HG02852 (cell line): Measurements from ENCODE around the gene ZNF169.
"Not testable (repeated sequence)": the region's sequence is repeated elsewhere in the genome, so short reads cannot be mapped to it uniquely, and the experiment has no call there.

ENCODE experiments used
- ATAC-seq: cut with Tn5 transposase; IDR thresholded peaks from one replicate; pipeline ENCODE4 v1.9.1; 2021; ENCODE audit warnings: mild to moderate bottlenecking, moderate library complexity; ENCODE audit not compliant: unreplicated experiment

Gene ZNF169

GRCh38 chr9:94259077-94259862, at the start of gene ZNF169:
Gene ZNF169 (plus strand): TSS chr9:94259298. CDS start chr9:94278813, 19,515 bp downstream.
- peak; percentile 100 for ATAC-seq

GRCh38 chr9:94210616-94211603, 48.2 kb upstream of the ZNF169 start:
- ATAC-seq = no peak

- ATAC-seq = no peak
Observed at GRCh38 chr9:94212091-94212490, 47.0 kb upstream of the ZNF169 start.

- ATAC-seq = no peak
Observed at GRCh38 chr9:94212531-94212930, 46.6 kb upstream of the ZNF169 start.

GRCh38 chr9:94213511-94214124, 45.5 kb upstream of the ZNF169 start:
- ATAC-seq = peak; percentile 84

- ATAC-seq = no peak
Observed at GRCh38 chr9:94222870-94223269, 36.2 kb upstream of the ZNF169 start.

GRCh38 chr9:94225413-94225812, 33.7 kb upstream of the ZNF169 start:
- ATAC-seq = not testable (repeated sequence)

GRCh38 chr9:94228616-94229015, 30.5 kb upstream of the ZNF169 start:
- ATAC-seq = no peak

- no peak for ATAC-seq
Observed at GRCh38 chr9:94232428-94232827, 26.7 kb upstream of the ZNF169 start.

GRCh38 chr9:94241098-94241497, 18.0 kb upstream of the ZNF169 start:
- not testable (repeated sequence) for ATAC-seq

GRCh38 chr9:94245651-94246050, 13.4 kb upstream of the ZNF169 start:
- no peak for ATAC-seq

GRCh38 chr9:94250456-94250855, 8.6 kb upstream of the ZNF169 start:
- no peak for ATAC-seq

- ATAC-seq = no peak
Observed at GRCh38 chr9:94256007-94256406, 3.1 kb upstream of the ZNF169 start.

GRCh38 chr9:94265626-94266402, 6.7 kb downstream of the ZNF169 start:
- ATAC-seq = not testable (repeated sequence)

GRCh38 chr9:94269264-94269663, 10.2 kb downstream of the ZNF169 start:
- no peak for ATAC-seq

- ATAC-seq = no peak
Observed at GRCh38 chr9:94270009-94270408, 10.9 kb downstream of the ZNF169 start.

- not testable (repeated sequence) for ATAC-seq
Observed at GRCh38 chr9:94277029-94277428, 17.9 kb downstream of the ZNF169 start.

- no peak for ATAC-seq
Observed at GRCh38 chr9:94277885-94278536, 18.9 kb downstream of the ZNF169 start.

- ATAC-seq = no peak
Observed at GRCh38 chr9:94280409-94280989, 21.4 kb downstream of the ZNF169 start.

- ATAC-seq = no peak
Observed at GRCh38 chr9:94281101-94281500, 22.0 kb downstream of the ZNF169 start.
